PFSK-1 (cell line): ENCODE results near the gene MSH5.

ENCODE experiments used
- FOXP2 ChIP-seq: optimal IDR thresholded peaks from 2 replicates; pipeline ENCODE3; 2011; ENCODE audit warnings: borderline replicate concordance, control low read depth, inconsistent platforms; ENCODE audit not compliant: insufficient read depth; ENCODE audit errors: extremely low read length, extremely low read depth
- POLR2AphosphoS5 ChIP-seq: IDR thresholded peaks from 2 replicates; pipeline ENCODE4 v1.6.1; 2012; ENCODE audit warnings: low read depth, mild to moderate bottlenecking, control low read depth, low read length, moderate library complexity
- REST ChIP-seq, 2 experiments: IDR thresholded peaks; 2 replicates each; pipeline versions ENCODE4 v1.6.1 to v1.8.0; 2011 to 2012; ENCODE audit warnings: low read depth in 2 of 2, low read length in 2 of 2, control low read depth in 1 of 2, inconsistent platforms in 1 of 2, mild to moderate bottlenecking in 1 of 2, moderate library complexity in 1 of 2; ENCODE audit not compliant: insufficient read depth in 1 of 2
- SIN3A ChIP-seq: IDR thresholded peaks from 2 replicates; pipeline ENCODE4 v1.6.1; 2012; ENCODE audit warnings: mild to moderate bottlenecking, low read length, moderate library complexity, borderline replicate concordance; ENCODE audit not compliant: insufficient read depth
- TAF1 ChIP-seq: IDR thresholded peaks from 2 replicates; pipeline ENCODE4 v1.6.1; 2012; ENCODE audit warnings: low read length, control low read depth, borderline replicate concordance; ENCODE audit not compliant: insufficient read depth

Gene MSH5

GRCh38 chr6:31692886-31693285 lies 46.9 kb upstream of the MSH5 start:
- TF ChIP-seq SIN3A (no peak), FOXP2 (no peak), REST (IDR thresholded peaks at IDR 0.05; ENCODE audit: insufficient read depth in 1 of 2, low read depth in 2 of 2, low read length in 2 of 2) (no peak), POLR2AphosphoS5 (no peak), TAF1 (no peak)

- TF ChIP-seq TAF1 (no peak), REST (IDR thresholded peaks at IDR 0.05; ENCODE audit: insufficient read depth in 1 of 2, low read depth in 2 of 2, low read length in 2 of 2) (no peak), FOXP2 (no peak), POLR2AphosphoS5 (no peak), SIN3A (no peak)
Observed at GRCh38 chr6:31693535-31693934, 46.3 kb upstream of the MSH5 start.

GRCh38 chr6:31697555-31697954 lies 42.2 kb upstream of the MSH5 start:
- no peak for TF ChIP-seq FOXP2
- TF ChIP-seq POLR2AphosphoS5: no peak
- no peak for TF ChIP-seq TAF1
- TF ChIP-seq SIN3A: no peak
- TF ChIP-seq REST (IDR thresholded peaks at IDR 0.05; ENCODE audit: insufficient read depth in 1 of 2, low read depth in 2 of 2, low read length in 2 of 2): no peak

- no peak for TF ChIP-seq SIN3A
- TF ChIP-seq POLR2AphosphoS5: no peak
- no peak for TF ChIP-seq FOXP2
- no peak for TF ChIP-seq REST (IDR thresholded peaks at IDR 0.05; ENCODE audit: insufficient read depth in 1 of 2, low read depth in 2 of 2, low read length in 2 of 2)
- TF ChIP-seq TAF1: no peak
Observed at GRCh38 chr6:31700740-31701401, 38.9 kb upstream of the MSH5 start.
